HG03175 (cell line): Measurements from ENCODE around the gene HMX2.

Source experiments
- ATAC-seq: cut with Tn5 transposase; IDR thresholded peaks from one replicate; pipeline ENCODE4 v1.9.1; 2021; ENCODE audit warnings: mild to moderate bottlenecking, moderate library complexity; ENCODE audit not compliant: unreplicated experiment

The HMX2 gene, protein sequence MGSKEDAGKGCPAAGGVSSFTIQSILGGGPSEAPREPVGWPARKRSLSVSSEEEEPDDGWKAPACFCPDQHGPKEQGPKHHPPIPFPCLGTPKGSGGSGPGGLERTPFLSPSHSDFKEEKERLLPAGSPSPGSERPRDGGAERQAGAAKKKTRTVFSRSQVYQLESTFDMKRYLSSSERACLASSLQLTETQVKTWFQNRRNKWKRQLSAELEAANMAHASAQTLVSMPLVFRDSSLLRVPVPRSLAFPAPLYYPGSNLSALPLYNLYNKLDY

DNA sequence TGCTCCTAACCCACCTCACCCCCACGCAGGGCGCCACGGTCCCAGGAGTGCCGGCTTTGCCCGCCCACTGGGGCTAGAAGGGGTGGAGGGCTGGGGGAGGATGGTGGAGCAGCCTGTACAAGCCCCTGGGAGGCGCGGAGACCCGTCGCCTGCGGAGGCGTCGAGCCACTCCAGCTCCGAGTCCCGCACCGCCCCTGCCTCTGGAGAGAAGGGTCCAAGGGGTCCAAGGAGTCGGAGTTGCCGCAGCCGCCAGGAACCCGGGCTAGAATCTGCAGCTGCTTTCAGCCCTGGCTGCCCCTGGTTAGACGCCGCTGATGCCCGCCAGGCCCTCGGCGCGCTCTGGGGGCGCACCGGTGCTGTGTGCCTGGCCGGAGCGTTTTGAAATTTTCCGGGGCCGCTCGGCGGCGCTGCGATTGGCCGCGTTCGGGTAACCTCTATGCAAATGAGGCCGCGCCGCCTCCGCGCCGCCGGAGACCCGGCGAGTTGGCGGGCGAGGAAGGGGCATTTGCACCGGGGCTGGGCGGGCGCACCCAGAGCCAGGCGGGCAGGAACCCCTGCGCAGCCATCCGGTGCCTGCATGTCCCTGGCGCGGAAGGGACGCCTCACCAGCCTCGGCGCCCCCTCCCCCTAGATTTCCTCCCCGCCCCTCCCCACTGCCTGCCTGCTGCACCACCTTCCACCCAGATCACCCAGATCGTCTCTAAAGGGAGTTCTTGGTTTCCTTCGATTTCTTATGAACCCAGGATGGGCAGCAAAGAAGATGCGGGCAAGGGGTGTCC is at the start of gene HMX2:
Gene HMX2 (plus strand): TSS at position 502 of the 779 bp plus-strand sequence. CDS start 243 bp downstream, at position 745.
- no peak for ATAC-seq

DNA sequence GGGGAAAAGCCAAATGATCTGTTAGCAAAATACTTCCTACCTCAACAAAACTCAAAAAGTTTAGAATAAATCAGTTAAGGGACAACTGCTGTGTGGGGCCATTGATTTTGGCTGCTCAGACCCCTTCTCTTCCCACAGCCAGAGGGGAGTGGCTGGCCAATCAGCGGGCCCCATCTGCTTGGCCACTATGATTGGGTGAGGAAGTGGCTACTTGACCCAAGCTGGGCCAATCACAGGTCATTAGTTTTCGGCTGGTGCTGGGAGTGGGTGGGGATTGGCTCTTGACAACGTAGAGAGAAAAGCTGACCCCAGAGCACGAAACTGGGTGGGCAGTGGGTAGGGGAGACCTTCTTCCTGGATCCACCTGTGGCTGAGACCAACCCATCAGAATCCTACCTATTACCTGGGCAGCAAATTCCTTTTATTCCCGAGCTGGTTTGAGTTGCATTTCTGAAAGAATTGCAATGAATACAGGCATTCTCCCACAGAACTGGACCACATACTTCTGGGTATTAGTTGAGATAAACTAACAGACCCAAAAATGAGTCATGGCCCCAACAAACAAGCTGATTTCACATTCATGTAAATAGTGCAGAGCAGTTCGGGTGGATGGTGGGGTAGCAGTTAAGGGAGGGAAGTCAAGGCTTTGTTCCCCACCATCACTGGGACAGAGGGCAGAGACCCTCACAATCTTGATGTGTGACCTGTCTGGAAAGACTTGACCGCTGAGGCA is 47.7 kb upstream of the HMX2 start:
- no peak for ATAC-seq

DNA sequence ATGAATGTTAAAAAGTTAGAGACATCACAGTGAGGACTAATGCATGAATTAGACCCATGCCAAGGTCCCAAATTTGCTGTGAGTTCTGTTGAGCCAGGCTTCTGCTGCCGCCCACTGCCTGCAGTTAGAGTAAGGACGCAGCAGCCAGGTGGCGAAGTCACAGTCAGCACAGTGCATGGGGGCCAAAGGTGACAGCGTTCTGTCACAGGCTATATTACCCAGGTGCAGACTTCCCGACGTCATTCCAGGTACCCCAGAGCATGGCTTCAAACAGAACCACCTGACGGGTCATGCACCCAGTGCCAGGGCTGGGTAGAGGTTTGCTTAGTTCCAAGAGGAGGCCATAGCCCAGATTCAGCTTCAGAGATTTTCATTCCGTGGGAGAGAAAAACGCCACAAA is 46.1 kb upstream of the HMX2 start:
- no peak for ATAC-seq

- ATAC-seq, result no peak
Measured at GRCh38 chr10:123102673-123103072, 45.3 kb upstream of the HMX2 start.

DNA sequence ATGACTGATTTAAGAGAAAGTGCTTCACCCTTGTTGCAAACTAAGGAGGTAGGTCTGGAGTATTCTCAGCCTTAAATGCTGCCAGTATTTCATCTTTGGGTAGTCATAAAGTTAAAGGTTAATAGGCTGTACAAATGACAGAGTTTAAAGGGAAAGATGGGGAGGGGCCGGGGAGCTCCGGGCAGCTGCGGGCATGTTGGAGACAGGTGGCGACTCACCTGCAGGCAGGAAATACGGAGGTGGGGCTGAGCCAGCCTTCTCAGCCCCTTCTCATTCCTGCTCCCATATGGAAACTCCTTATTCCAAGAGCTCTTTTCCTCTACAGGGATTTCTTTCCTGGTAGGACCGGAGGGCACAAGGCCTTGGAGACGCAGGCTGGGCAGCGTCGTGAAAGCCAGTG is 44.0 kb upstream of the HMX2 start:
- ATAC-seq, result no peak

DNA sequence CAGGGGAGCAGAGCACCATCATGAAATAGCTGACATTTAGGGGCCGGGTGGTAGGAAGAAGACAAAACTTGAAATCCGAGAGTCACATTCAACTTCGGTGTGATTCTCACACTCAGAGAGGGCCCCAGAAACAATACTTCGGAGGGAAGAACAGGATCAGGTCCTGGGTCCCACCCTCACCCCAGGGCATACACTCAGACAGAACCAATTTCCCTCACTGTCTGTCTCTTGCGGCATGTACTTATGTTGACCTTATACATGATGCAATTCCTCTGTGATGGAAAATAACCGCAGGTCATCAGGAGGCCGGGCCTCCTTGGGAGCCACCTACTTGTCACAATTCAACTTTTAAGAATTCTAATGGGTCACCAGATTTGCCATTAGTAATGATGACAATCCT is 38.5 kb upstream of the HMX2 start:
- ATAC-seq, result no peak

GRCh38 chr10:123117644-123118417 is 30.1 kb upstream of the HMX2 start:
- no peak for ATAC-seq

DNA sequence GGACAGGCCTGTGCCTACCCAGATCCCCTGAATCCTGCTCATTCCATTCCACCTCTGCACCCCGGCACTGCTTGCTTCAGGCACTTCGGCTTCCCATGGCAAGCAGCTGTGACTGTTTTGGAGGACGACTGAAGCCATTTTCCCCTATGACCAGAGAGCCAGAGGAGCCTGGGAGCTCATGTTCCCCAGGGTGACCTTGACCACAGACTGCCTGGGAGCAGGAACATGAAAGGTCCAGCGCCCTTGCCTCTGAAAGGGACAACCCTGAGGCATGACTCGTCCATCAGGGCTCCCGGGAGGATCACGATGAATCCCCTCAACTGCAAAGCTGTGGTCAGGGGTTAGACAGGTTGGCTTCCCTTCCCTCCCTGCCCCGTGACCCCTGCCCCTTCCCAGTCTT is 28.9 kb upstream of the HMX2 start:
- ATAC-seq, result no peak

DNA sequence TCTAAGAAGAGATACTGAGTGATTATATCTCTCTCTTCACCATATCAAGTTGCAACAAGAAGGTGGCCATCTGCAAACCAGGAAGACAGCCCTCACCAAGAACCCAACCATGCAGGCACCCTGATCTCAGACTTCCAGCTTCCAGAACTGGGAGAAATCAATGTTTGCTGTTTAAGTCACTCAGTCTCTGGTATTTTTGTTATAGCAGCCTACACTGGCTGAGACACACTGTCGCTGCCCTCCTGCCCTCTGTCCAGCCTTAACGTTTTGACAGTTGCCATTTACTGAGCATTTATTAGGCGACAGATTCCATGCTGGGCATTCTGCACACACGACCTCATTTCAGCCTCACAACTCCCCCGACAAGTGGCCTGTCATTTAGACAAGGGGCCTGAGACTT is 21.7 kb upstream of the HMX2 start:
- ATAC-seq, result no peak

DNA sequence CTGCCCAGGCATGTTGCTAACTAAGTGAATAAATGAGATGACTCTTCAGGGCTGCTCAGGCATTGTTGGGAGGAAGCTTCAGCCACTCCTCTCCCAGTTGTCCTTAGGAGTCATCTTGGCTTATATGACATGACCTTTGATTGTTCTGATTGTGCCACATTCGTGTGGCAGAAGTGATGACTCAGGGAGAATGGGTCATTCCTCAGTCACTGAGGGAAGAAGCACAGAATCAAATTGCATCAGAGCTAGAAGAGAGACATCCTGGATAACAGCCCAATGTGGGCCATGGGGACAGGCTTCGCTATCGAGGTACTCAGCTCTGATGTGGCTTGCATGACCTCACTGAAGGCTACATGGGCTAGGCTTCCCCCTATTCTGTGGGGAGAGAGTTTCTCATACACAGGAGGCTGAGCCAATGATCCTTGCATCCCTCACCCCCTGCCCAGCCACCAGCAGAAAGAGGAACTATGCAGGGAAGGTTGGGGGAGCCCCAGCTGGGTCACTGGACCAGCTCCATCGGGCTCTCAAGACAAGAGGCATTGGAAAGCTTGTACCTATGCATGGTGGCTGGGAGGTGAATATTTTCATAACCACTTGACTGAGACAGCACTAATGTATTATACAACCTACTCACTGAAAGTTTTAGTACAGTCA is 18.2 kb upstream of the HMX2 start:
- no peak for ATAC-seq

GRCh38 chr10:123132576-123133477 is 15.1 kb upstream of the HMX2 start:
- ATAC-seq, result no peak

- ATAC-seq, result no peak
Measured at GRCh38 chr10:123133541-123134342, 14.2 kb upstream of the HMX2 start.

DNA sequence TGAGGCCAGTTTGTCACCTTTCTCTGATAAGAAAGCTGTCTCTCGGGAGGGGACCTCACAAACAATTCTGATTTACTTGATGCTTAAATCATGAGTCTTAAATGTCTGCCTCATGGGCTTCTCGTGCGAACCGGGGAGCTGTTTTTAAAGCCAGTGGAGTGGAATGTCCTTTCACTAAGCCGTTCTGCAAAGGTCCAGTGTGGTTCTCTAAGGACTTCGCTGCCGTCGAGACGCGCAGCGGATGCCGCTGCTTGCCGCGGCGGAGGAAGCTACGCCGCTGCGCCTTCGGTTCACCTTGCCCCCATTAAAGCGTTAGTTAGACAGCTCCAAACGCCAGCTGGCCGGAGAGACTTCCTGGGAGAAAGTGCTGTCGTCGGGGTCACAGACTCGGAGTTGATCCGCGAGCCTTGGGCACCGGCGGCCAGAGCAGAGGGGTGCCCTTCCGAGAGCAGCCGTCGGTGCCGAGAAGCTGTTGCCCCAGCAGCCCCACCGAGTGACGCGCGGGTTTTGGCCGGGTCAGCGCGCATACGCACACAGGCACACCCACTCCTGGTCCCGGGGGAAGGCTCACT is 13.5 kb upstream of the HMX2 start:
- no peak for ATAC-seq

GRCh38 chr10:123134915-123135414 is 13.0 kb upstream of the HMX2 start:
- no peak for ATAC-seq

- no peak for ATAC-seq
Measured at GRCh38 chr10:123135415-123136141, 12.4 kb upstream of the HMX2 start, which contains the start of gene HMX3. HMX3 (plus strand) TSS chr10:123135970; CDS start chr10:123136051, 81 bp downstream.

GRCh38 chr10:123136221-123136805 is 11.6 kb upstream of the HMX2 start:
- ATAC-seq, result no peak
